ENCODE measurements around the gene TMED4.

Gene TMED4

GRCh38 chr7:44569959-44570358 lies 12.1 kb downstream of the TMED4 start:
- DNase-seq (ENCODE audit: low read depth): no peak
- H3K4me3 ChIP-seq (ENCODE audit: low read depth, low read length): no peak overlapping the region
- no peak for TF ChIP-seq CTCF (IDR thresholded peaks at IDR 0.05; ENCODE audit: control insufficient read depth, extremely low read depth, insufficient read depth)

GRCh38 chr7:44568771-44569560 lies 13.1 kb downstream of the TMED4 start:
- no peak for DNase-seq (ENCODE audit: low read depth)
- no peak overlapping the region for H3K4me3 ChIP-seq (ENCODE audit: low read depth, low read length)
- no peak for TF ChIP-seq CTCF (IDR thresholded peaks at IDR 0.05; ENCODE audit: control insufficient read depth, extremely low read depth, insufficient read depth)

- no peak for TF ChIP-seq CTCF (IDR thresholded peaks at IDR 0.05; ENCODE audit: control insufficient read depth, extremely low read depth, insufficient read depth)
- no peak for DNase-seq (ENCODE audit: low read depth)
- H3K4me3 ChIP-seq (ENCODE audit: low read depth, low read length): no peak overlapping the region
These were observed 14.1 kb downstream of the TMED4 start for GRCh38 chr7:44567884-44568283.

- no peak for DNase-seq (ENCODE audit: low read depth)
- no peak overlapping the region for H3K4me3 ChIP-seq (ENCODE audit: low read depth, low read length)
- TF ChIP-seq CTCF (IDR thresholded peaks at IDR 0.05; ENCODE audit: control insufficient read depth, extremely low read depth, insufficient read depth): no peak
These were observed 15.4 kb downstream of the TMED4 start for GRCh38 chr7:44566680-44567079.

- DNase-seq (ENCODE audit: low read depth): no peak
- no peak for TF ChIP-seq CTCF (IDR thresholded peaks at IDR 0.05; ENCODE audit: control insufficient read depth, extremely low read depth, insufficient read depth)
- no peak overlapping the region for H3K4me3 ChIP-seq (ENCODE audit: low read depth, low read length)
These were observed 16.1 kb downstream of the TMED4 start for GRCh38 chr7:44565795-44566559.

- DNase-seq (ENCODE audit: low read depth): no peak
- H3K4me3 ChIP-seq (ENCODE audit: low read depth, low read length): no peak overlapping the region
- peak; percentile 97 for TF ChIP-seq CTCF (IDR thresholded peaks at IDR 0.05; ENCODE audit: control insufficient read depth, extremely low read depth, insufficient read depth)
These were observed 16.8 kb downstream of the TMED4 start for GRCh38 chr7:44565097-44565794.

Data from LNCaP clone FGC (cell line).